GM19468 (cell line): ENCODE measurements around the gene KLHDC3.
"Not testable (repeated sequence)": the region's sequence is repeated elsewhere in the genome, so short reads cannot be mapped to it uniquely, and the experiment has no call there.

Source experiments
- ATAC-seq: cut with Tn5 transposase; IDR thresholded peaks from one replicate; pipeline ENCODE4 v1.9.1; 2021; ENCODE audit warnings: mild to moderate bottlenecking, moderate library complexity, moderate number of reproducible peaks; ENCODE audit not compliant: unreplicated experiment; ENCODE audit errors: extremely low read depth

KLHDC3 gene

GRCh38 chr6:43021270-43022047 is 7.4 kb downstream of the KLHDC3 start, which contains the start of gene RRP36:
Gene RRP36 (plus strand): TSS chr6:43021623. CDS start chr6:43021655, 32 bp downstream.
- ATAC-seq = peak; percentile 39

GRCh38 chr6:43024436-43024835 is 10.4 kb downstream of the KLHDC3 start:
- ATAC-seq = no peak

GRCh38 chr6:43026365-43026764 is 12.3 kb downstream of the KLHDC3 start:
- no peak for ATAC-seq

GRCh38 chr6:43029120-43029519 is 15.1 kb downstream of the KLHDC3 start:
- no peak for ATAC-seq

- no peak for ATAC-seq
These were observed 18.3 kb downstream of the KLHDC3 start for GRCh38 chr6:43032326-43032725.

GRCh38 chr6:43033496-43034189 is 19.6 kb downstream of the KLHDC3 start:
- no peak for ATAC-seq

- no peak for ATAC-seq
These were observed 20.1 kb downstream of the KLHDC3 start for GRCh38 chr6:43034190-43034525.

- ATAC-seq = no peak
These were observed 21.6 kb downstream of the KLHDC3 start for GRCh38 chr6:43035495-43036194.

- no peak for ATAC-seq
These were observed 22.7 kb downstream of the KLHDC3 start for GRCh38 chr6:43036712-43037111.

- ATAC-seq = no peak
These were observed 23.1 kb downstream of the KLHDC3 start for GRCh38 chr6:43037197-43037596.

GRCh38 chr6:43037706-43038105 is 23.7 kb downstream of the KLHDC3 start:
- no peak for ATAC-seq

GRCh38 chr6:43038727-43039126 is 24.7 kb downstream of the KLHDC3 start:
- ATAC-seq = no peak

- ATAC-seq = no peak
These were observed 26.7 kb downstream of the KLHDC3 start for GRCh38 chr6:43040542-43041257.

GRCh38 chr6:43041475-43041874 is 27.4 kb downstream of the KLHDC3 start:
- ATAC-seq = not testable (repeated sequence)

GRCh38 chr6:43043310-43043709 is 29.3 kb downstream of the KLHDC3 start:
- ATAC-seq = no peak

- ATAC-seq = no peak
These were observed 31.4 kb downstream of the KLHDC3 start for GRCh38 chr6:43045371-43045930.

- ATAC-seq = no peak
These were observed 33.9 kb downstream of the KLHDC3 start for GRCh38 chr6:43047998-43048397.

GRCh38 chr6:43050981-43051380 is 36.9 kb downstream of the KLHDC3 start:
- no peak for ATAC-seq

- no peak for ATAC-seq
These were observed 38.3 kb downstream of the KLHDC3 start for GRCh38 chr6:43052225-43052841.
